ENCODE data around the gene SMYD3. TPM values are rescaled to one million over a fixed set of nuclear protein-coding genes. Genes with fewer than 3 reads are reported as not detected.

Gene SMYD3
- total and polyA plus RNA-seq, 9 of the 15 experiments (the other 6 are each of a cell fraction or from before 2014, with no cell fraction given): 128 to 440 (median 197) TPM

- DNase-seq (ENCODE audit: extremely low read depth in 1 of 4, low spot score in 3 of 4) (no peak), FAIRE-seq (no peak), ATAC-seq (no peak)
- Histone ChIP-seq H3K9me1 (ENCODE audit: control insufficient read depth, insufficient read depth, low read length) (no peaks in the 10 kb centered on the region), H3K4me1 (replicated peaks in 1 of 2; ENCODE audit: control insufficient read depth in 2 of 2, insufficient read depth in 2 of 2, low read length in 2 of 2) (peaks cover 0 to 25% of the 10 kb centered on the region in 2 experiments), H2AFZ (ENCODE audit: low read depth, low read length) (no peak overlapping the region), H3K9me3 (replicated peaks; ENCODE audit: control insufficient read depth, insufficient read depth, low read depth, low read length) (no peaks in the 10 kb centered on the region), H3K27me3 (ENCODE audit: control insufficient read depth in 2 of 2, insufficient read depth in 2 of 2, low read length in 2 of 2) (no peaks in the 10 kb centered on the region), H3K4me3 (no peak overlapping the region), H3K79me2 (ENCODE audit: control insufficient read depth, insufficient read depth, low read length) (no peaks in the 10 kb centered on the region), H3K4me2 (ENCODE audit: insufficient read depth, low read length) (no peak overlapping the region), H3K9ac (ENCODE audit: insufficient read depth in 1 of 2, low read depth in 2 of 2, low read length in 2 of 2) (no peak overlapping the region), H4K20me1 (replicated peaks; ENCODE audit: control insufficient read depth, insufficient read depth, low read length) (no peaks in the 10 kb centered on the region), H3K27ac (ENCODE audit: extremely low read depth, low read depth, low read length) (no peak overlapping the region), H3K36me3 (ENCODE audit: control insufficient read depth, insufficient read depth, low read length) (no peaks in the 10 kb centered on the region)
- 75% methylated on average over 1 of the region's 1 CpG for WGBS (ENCODE audit: insufficient coverage, low coverage, missing lambda C conversion rate)
- intact Hi-C loops (cut with micrococcal nuclease): loop anchor here (10.0 kb wide), 1 partner anchor 273 kb away; no protein-coding TSS in a partner anchor
- TF ChIP-seq CBX5 (IDR thresholded peaks at IDR 0.05; ENCODE audit: borderline replicate concordance, low read depth) (no peak), CHAMP1 (IDR thresholded peaks at IDR 0.05) (no peak), CREB1 (IDR thresholded peaks at IDR 0.05) (no peak), CREB1 (CRISPR knock-in tag; IDR thresholded peaks at IDR 0.05) (no peak), HNRNPUL1 (IDR thresholded peaks at IDR 0.05; ENCODE audit: low read length) (no peak), HMGN3 (IDR thresholded peaks at IDR 0.05; ENCODE audit: borderline replicate concordance, extremely low read depth, insufficient read length, low read depth, low read length) (no peak), PRMT5 (CRISPR knock-in tag; IDR thresholded peaks at IDR 0.05) (no peak), PHB2 (IDR thresholded peaks at IDR 0.05; ENCODE audit: low read depth) (no peak), NR2C1 (IDR thresholded peaks at IDR 0.05) (no peak), NR2C1 (tag; IDR thresholded peaks at IDR 0.05) (no peak), KHSRP (IDR thresholded peaks at IDR 0.05) (no peak), KLF13 (tag; IDR thresholded peaks at IDR 0.05; ENCODE audit: borderline replicate concordance, low read depth) (no peak), ZC3H11A (IDR thresholded peaks at IDR 0.05; ENCODE audit: low read depth, low read length) (no peak), ZNF551 (CRISPR knock-in tag; IDR thresholded peaks at IDR 0.05) (no peak), AFF4 (CRISPR knock-in tag; IDR thresholded peaks at IDR 0.05) (no peak), CREB3 (tag; conservative IDR thresholded peaks at IDR 0.05; ENCODE audit: low read depth) (no peak)
- POLR2A ChIA-PET: interaction anchor here (1.4 to 1.6 kb wide), 3 partner anchors 12 to 15 kb away, joined by 4 to 5 read pairs (median 5); no protein-coding TSS in a partner anchor
- in situ Hi-C loops (cut with MboI): no loop called here
- no TSS peak for BruUV-seq (replicated peaks)
- CTCF ChIA-PET (ENCODE audit: low intra/inter-chr PET ratio): no interaction called here
These were observed 204.8 kb downstream of the SMYD3 start for GRCh38 chr1:246302251-246302625.

Data from K562 (cell line).